ENCODE data around the gene GSTM5. TPM values are rescaled to one million over a fixed set of nuclear protein-coding genes. Genes with fewer than 3 reads are reported as not detected.

GSTM5 gene
- total RNA-seq, 4 donors from 2014 or later: 0.85 to 5.0 (median 2.0) TPM; not detected in 1

- TF ChIP-seq POLR2A (IDR thresholded peaks at IDR 0.05) (no peak), CTCF (IDR thresholded peaks at IDR 0.05) (no peak)
- no peak for DNase-seq
- Histone ChIP-seq H3K9me3 (no peaks in the 10 kb centered on the region), H3K36me3 (no peaks in the 10 kb centered on the region), H3K4me3 (no peak overlapping the region), H3K27ac (no peak overlapping the region), H3K4me1 (no peaks in the 10 kb centered on the region), H3K27me3 (no peaks in the 10 kb centered on the region)
Measured at GRCh38 chr1:109725510-109725909, 13.5 kb downstream of the GSTM5 start.

GRCh38 chr1:109726007-109726406, 14.0 kb downstream of the GSTM5 start:
- Histone ChIP-seq H3K27me3 (no peaks in the 10 kb centered on the region), H3K4me1 (no peaks in the 10 kb centered on the region), H3K4me3 (no peak overlapping the region), H3K27ac (no peak overlapping the region), H3K9me3 (no peaks in the 10 kb centered on the region), H3K36me3 (no peaks in the 10 kb centered on the region)
- TF ChIP-seq CTCF (IDR thresholded peaks at IDR 0.05): no peak
- TF ChIP-seq POLR2A (IDR thresholded peaks at IDR 0.05): no peak
- DNase-seq: no peak

GRCh38 chr1:109726728-109727373, 14.8 kb downstream of the GSTM5 start:
- Histone ChIP-seq H3K36me3 (no peaks in the 10 kb centered on the region), H3K4me3 (no peak overlapping the region), H3K9me3 (no peaks in the 10 kb centered on the region), H3K4me1 (no peaks in the 10 kb centered on the region), H3K27ac (no peak overlapping the region), H3K27me3 (no peaks in the 10 kb centered on the region)
- TF ChIP-seq CTCF (IDR thresholded peaks at IDR 0.05) (no peak), POLR2A (IDR thresholded peaks at IDR 0.05) (no peak)
- no peak for DNase-seq

GRCh38 chr1:109728870-109729269, 16.8 kb downstream of the GSTM5 start:
- DNase-seq: no peak
- Histone ChIP-seq H3K27me3 (no peaks in the 10 kb centered on the region), H3K4me1 (no peaks in the 10 kb centered on the region), H3K36me3 (no peaks in the 10 kb centered on the region), H3K4me3 (no peak overlapping the region), H3K9me3 (no peaks in the 10 kb centered on the region), H3K27ac (no peak overlapping the region)
- TF ChIP-seq CTCF (IDR thresholded peaks at IDR 0.05): no peak
- no peak for TF ChIP-seq POLR2A (IDR thresholded peaks at IDR 0.05)

- DNase-seq: no peak
- Histone ChIP-seq H3K27me3 (no peaks in the 10 kb centered on the region), H3K36me3 (no peaks in the 10 kb centered on the region), H3K4me1 (no peaks in the 10 kb centered on the region), H3K27ac (no peak overlapping the region), H3K9me3 (no peaks in the 10 kb centered on the region), H3K4me3 (no peak overlapping the region)
- TF ChIP-seq POLR2A (IDR thresholded peaks at IDR 0.05) (no peak), CTCF (IDR thresholded peaks at IDR 0.05) (no peak)
Measured at GRCh38 chr1:109730666-109731065, 18.6 kb downstream of the GSTM5 start.

Measured in Peyer's patch (tissue), 4 donors.